NCI-H510A treated with DMSO at 0.1 percent for 48 hours (cell line): ENCODE measurements around the gene CYTL1.
"Not testable (repeated sequence)": the region's sequence is repeated elsewhere in the genome, so short reads cannot be mapped to it uniquely, and the experiment has no call there.

Experiments used
- DNase-seq: peaks from one replicate; lab custom pipeline; 2025; lab: John Stamatoyannopoulos, UW

The CYTL1 gene

GRCh38 chr4:5033281-5033841 is 14.1 kb upstream of the CYTL1 start:
- no peak for DNase-seq

DNA sequence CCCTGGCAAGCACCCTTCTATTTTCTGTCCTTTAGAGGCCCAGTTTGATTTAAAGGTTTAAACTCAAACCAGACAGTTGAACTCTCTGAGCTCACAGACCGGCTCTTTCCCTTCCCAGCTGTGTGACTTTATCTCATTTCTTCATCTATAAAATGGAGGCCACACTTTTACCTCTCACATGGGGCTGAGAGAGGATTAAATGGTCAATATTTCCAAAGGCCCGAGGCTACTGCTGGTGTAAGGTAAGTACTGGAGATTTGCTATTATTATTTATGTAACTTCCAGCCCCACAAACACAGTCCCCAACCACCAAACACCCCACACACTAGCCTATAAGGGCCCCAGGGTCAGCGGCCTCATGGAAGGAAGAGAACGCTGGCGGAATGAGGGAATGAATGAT is 13.6 kb upstream of the CYTL1 start:
- DNase-seq: no peak

DNA sequence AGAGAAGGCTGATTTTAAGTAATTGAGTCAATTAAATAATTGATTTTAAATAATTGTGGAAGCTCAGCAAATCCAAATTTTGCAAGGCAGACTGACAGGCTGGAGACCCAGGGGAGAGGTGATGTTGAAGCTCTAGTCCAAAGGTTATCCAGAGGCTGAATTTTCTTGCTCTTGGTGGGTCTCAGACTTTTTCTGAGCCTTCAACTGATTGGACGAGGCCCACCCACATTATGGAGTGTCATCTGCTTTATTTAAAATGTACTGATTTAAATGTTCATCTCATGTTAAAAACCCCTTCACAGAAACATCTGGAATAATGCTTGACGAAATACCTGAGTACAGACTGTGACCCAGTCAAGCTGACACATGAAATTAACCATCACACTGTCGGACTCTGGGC is 11.7 kb upstream of the CYTL1 start:
- no peak for DNase-seq

DNA sequence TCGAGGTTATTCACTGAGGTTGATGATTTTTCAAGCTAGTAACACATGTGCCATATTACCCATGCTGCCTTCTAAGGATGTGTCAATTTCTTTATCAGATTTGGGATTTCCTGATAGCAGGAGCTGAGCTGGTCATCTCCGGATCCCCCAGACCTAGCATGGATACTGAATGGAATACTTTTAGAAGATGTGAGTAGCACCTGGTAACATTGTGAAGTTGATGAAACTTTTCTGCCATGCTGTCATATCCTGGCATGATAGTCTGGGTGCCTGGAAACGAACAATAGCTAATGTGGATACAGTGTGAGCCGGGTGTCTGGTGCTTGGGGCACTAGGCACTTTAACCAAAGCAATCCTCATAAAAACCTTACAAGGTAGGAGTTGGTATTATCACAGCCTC is 11.0 kb upstream of the CYTL1 start:
- DNase-seq: no peak

DNA sequence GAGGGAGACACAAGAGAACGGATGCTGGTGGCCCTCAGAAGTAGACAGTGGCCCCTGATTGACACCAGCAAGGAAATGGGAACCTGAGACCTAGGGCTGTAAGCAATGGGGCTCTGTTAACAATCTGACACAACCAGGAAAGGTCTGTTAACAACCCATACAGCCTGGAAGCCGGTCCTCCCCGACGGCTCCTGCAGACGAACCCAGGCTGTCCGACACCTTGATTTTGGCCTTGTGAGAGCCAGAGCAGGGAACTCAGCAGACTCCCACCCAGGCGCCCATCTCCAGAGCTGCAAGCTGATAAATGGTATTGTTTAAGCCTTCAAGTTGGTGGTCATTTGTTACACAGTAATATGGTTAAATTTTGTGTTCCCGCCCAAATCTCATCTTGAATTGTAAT is 10.2 kb upstream of the CYTL1 start:
- DNase-seq: no peak

- DNase-seq: no peak
These were observed 9.2 kb upstream of the CYTL1 start for GRCh38 chr4:5028480-5028879.

DNA sequence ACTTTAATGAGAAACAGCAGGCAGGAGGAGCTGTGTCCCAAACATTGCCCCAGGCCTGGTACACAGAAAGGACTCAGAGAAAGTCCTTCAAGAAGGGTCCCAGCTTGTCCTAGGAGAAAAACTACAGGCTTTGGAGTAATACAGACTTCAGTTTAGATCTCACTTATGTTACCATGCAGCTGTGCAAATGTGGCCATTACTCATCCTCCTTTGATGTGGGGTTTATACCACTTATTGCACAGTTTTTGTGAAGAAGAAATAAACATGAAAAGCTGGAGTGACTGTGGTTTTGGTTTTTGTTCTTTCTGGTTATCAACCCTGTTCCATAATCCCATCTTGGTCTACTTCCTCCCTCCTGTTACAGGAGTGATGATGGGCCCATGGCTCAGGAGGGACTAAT is 8.1 kb upstream of the CYTL1 start:
- no peak for DNase-seq

DNA sequence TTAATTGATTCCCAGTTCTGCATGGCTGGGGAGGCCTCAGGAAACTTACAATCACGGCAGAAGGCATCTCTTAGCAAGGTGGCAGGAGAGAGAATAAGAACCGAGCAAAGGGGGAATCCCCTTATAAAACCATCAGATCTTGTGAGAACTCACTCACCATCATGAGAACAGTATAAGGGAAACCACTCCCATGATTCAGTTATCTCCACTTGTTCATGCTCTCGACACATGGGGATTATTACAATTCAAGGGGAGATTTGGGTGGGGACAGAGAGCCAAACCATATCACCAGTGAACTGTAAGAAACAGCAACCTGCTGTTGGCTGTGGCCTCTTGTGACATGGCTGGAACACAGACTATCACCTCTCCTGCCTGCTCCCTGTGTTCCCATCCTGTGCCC is 7.1 kb upstream of the CYTL1 start:
- DNase-seq: no peak

DNA sequence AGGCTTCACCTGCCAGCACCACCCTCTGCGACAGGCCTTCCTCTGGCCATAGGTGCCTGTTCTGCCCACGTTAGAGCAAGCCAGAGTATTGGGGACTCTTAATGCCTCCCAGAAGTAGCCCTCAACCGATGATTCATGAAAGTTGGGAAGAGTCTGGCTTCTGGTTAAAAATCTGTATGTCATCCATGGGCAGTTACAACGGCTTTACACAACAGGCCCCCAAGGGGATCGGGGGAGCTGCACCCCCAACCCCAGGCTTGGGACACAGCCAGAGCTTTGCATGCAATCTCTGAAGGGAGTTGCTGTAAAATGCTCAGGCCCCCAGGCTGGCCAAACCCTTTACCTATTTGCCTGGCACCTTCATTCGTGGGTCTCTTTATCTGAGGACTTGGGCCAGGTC is 5.4 kb upstream of the CYTL1 start:
- no peak for DNase-seq

DNA sequence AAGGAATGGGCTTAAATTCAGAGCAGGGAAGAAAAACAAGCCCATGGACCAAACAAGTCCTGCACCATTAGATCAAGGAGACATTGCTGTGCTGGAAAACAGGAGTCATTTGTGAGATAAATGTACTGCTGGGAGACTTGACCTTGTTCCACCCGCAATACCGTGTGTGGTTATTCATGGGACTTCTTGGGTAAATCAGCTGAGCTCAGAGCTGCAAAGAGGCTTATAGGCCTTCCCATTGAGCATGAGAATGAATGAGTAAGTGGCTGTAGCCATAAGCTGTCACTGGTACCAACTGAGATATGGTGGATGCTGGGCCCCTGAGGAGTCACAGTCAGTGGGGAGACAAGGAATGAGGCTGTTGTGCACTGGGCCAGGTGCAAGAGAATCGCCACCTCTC is 2.3 kb upstream of the CYTL1 start:
- no peak for DNase-seq

GRCh38 chr4:5020341-5020740 is 1.1 kb upstream of the CYTL1 start:
- no peak for DNase-seq

GRCh38 chr4:5019796-5020195 is 538 bp upstream of the CYTL1 start:
- no peak for DNase-seq

DNA sequence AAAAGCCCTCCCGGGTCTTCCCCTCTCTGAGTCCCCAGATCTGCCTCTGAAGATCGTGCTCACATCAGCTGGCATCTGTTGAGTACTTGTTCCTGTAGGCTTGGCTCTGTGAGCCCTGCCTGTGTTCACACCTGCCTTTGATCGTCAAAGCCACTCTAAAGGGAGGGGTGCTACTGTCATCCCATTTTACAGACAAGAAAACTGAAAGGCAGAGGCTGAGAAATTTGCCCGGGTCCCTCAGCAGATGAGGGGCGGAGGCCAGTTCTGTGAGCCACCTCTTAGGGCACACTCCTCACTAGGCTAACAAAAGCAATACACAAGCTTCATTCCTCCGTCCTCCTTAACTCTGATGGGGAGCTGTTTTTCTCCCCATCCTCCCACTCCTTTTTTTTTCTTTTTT is 655 bp downstream of the CYTL1 start:
- no peak for DNase-seq

GRCh38 chr4:5018096-5018495 is 1.2 kb downstream of the CYTL1 start:
- no peak for DNase-seq

DNA sequence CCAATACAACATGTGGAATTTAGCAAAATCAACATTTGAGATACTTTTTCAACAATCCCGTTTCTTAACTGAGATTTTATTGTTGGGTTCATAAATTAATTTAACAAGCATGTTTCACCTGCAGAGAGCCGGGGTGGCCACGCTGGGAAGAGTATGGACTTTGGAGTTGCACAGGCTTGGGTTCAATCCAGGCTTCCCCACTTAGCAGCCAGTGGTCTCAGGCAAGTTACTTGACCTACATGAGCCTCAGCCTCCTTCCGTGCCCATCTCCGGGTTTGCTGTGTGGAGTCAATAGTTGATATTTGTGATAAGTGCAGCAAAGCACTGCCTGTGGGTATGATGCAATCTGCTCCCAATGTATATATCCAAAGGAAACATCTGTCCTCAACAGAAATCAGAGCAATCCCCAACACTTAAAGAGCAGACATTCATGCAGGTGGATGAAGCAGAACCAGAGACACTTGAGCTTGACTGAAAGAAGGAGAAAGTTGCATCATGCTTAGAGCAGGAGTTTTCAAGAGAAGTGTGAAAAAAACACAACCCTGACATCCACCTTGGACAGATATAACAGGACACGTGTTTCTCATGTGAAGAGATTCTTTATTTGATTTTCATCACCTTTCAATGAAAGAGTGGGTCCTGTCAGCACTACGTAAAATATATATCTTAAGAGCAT is 5.1 kb downstream of the CYTL1 start:
- no peak for DNase-seq

DNA sequence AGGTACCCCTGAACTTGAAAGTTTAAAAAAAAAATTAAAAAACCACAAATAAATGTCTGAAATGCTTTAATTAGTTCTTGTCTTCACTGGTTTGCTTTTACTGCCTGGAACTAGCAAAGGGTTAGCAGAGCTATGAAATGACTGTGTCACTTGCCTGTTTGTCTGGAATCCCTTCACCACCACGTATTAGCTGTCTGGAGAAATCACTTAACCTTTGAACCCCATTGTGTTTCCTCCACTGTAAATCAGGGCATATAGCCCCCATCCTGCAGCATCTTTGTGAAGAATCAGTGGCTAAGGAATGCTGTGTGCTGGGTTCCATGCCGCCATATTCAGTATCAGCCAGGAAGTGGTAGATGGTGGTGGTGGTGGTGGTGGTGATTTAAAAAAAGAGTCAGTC is 6.3 kb downstream of the CYTL1 start:
- DNase-seq: no peak

DNA sequence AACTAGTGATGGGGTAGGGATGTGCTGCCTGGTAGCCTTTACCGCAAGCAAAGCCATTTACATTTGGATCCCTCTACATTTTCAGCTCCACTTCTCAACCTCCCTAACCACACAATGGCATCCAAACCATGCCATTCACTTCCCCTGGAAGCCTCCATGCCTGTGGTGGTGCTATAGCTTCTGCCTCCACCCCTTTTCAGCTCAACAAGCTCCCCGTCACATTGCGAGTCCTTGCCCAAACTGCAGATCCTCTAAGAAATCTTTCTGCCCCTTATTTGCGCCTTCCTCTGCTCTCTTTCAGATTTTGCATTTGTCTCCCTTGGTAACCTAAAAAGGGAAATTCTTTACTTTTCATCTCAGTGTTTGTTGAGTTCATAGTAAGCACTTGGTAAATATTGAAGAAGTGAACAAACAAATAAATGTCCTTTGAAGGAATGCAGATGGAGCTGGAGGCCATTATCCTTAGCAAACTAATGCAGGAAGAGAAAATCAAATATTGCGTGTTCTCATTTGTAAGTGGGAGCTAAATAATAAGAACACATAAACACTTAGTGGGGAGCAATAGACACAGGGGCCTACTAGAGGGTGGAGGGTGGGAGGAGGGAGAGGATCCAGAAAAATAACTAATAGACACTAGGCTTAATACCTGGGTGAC is 6.9 kb downstream of the CYTL1 start:
- no peak for DNase-seq

DNA sequence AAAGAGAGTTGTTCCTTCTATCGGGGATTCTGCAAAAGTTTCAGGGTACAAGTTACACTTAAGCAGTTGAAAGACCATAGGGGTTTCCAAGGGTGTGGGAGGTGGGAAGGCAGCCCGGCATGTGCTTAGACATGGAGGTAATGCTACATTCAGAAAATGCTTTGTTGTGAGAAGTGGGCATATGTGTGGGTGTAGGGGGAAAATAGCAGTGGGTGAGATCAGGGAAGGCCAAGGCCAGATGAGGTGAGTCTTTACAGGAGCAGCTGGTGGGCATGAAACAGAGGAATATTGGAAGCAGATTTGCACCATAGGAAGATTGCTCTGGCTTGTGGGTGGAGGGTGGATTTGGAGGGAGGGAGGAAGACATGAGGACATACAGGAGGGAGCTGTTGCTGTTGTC is 8.3 kb downstream of the CYTL1 start:
- no peak for DNase-seq

- DNase-seq: no peak
These were observed 9.5 kb downstream of the CYTL1 start for GRCh38 chr4:5009796-5010195.

GRCh38 chr4:5006932-5007331 is 12.3 kb downstream of the CYTL1 start:
- not testable (repeated sequence) for DNase-seq

DNA sequence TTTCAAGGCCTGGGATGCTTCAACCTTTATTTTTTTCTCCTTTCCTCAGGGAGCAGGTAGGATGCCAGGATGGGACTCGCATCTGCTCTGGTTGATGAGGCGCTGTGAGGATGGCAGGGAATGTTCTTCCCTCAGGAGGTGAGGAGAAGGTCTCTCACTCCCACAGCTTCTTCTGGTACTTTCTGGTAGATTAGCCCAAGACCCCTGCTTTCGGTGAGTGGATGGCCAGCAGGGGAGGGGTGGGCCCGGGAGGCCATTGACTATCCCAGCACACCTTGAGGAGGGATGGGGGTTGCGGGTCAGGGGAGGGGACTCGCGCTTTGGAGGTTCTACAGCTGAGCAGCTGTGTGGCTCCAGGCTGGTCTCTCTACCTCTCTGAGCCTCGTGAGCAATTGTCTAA is 14.8 kb downstream of the CYTL1 start:
- no peak for DNase-seq

DNA sequence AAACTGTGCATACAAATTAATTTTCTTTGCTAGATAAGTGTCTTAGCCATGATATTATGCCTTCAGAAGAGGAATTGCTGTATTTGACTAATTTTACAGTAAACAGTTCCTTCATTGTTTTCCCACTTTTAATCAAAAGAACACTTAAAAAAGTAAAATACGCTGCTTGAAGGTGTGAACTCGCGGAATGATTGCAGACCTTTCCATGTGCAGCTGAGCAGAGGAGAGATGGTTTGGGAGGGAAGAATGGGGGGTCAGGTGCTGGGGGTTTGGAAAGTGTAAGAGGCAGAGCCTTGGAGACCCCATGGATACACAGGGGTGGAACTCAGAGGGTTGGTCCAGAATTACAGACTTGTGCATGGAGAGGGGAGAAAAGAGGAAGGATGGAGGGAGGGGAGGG is 15.3 kb downstream of the CYTL1 start:
- DNase-seq: no peak

DNA sequence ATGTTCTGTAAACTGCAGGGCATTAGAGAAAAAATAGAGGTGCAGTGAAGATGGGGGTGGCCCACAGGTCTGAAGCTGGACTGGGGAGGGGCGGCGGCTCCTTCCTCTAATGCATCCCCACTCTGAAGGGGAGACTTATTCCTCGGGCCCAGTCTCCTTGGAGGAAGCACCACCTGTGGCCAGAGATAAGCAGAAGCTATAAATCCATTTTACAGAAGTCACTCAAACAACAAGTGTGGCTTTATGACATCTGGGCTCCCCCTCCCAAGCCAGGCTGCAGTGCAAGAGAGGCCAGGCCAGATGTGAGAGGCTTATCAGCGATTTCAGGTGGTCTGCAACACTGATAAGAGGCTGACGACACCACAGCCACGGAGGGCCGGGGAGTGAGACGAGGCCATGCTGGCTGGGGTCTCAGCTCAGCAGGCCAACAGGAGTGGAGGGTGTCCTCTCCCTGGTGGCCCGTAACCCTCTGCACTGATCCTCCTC is 15.8 kb downstream of the CYTL1 start:
- DNase-seq: no peak

GRCh38 chr4:5001641-5002040 is 17.6 kb downstream of the CYTL1 start:
- not testable (repeated sequence) for DNase-seq
